A673 (cell line): Measurements from ENCODE around the gene MAST4.
"Not testable (repeated sequence)": the region's sequence is repeated elsewhere in the genome, so short reads cannot be mapped to it uniquely, and the experiment has no call there.

Experiments
- EZH2 ChIP-seq: fragments of 200-600 bp; sonication (generic); IDR thresholded peaks from 2 replicates; pipeline ENCODE4 v1.6.1; 2017; ENCODE audit warnings: borderline replicate concordance, low read depth, mild to moderate bottlenecking, mixed read lengths, antibody characterized with exemption, low read length; ENCODE audit not compliant: poor library complexity, severe bottlenecking
- TF ChIP-seq, protein P1 (sequence below): fragments of 300-800, 200-600 bp; sonication (generic); conservative IDR thresholded peaks from 2 replicates; pipeline ENCODE4 v1.5.1; 2017; ENCODE audit warnings: low read depth, mild to moderate bottlenecking, antibody characterized with exemption, low read length, moderate library complexity, mixed read lengths

DNA sequence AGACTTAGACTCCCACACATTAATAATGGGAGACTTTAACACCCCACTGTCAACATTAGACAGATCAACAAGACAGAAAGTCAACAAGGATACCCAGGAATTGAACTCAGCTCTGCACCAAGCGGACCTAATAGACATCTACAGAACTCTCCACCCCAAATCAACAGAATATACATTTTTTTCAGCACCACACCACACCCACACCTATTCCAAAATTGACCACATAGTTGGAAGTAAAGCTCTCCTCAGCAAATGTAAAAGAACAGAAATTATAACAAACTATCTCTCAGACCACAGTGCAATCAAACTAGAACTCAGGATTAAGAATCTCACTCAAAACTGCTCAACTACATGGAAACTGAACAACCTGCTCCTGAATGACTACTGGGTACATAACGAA lies 156.5 kb downstream of the MAST4 start:
- TF ChIP-seq, protein P1, sequence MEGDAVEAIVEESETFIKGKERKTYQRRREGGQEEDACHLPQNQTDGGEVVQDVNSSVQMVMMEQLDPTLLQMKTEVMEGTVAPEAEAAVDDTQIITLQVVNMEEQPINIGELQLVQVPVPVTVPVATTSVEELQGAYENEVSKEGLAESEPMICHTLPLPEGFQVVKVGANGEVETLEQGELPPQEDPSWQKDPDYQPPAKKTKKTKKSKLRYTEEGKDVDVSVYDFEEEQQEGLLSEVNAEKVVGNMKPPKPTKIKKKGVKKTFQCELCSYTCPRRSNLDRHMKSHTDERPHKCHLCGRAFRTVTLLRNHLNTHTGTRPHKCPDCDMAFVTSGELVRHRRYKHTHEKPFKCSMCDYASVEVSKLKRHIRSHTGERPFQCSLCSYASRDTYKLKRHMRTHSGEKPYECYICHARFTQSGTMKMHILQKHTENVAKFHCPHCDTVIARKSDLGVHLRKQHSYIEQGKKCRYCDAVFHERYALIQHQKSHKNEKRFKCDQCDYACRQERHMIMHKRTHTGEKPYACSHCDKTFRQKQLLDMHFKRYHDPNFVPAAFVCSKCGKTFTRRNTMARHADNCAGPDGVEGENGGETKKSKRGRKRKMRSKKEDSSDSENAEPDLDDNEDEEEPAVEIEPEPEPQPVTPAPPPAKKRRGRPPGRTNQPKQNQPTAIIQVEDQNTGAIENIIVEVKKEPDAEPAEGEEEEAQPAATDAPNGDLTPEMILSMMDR: not testable (repeated sequence)
- TF ChIP-seq EZH2: not testable (repeated sequence)
